ENCODE results near the gene RBFOX1.

The RBFOX1 gene

DNA sequence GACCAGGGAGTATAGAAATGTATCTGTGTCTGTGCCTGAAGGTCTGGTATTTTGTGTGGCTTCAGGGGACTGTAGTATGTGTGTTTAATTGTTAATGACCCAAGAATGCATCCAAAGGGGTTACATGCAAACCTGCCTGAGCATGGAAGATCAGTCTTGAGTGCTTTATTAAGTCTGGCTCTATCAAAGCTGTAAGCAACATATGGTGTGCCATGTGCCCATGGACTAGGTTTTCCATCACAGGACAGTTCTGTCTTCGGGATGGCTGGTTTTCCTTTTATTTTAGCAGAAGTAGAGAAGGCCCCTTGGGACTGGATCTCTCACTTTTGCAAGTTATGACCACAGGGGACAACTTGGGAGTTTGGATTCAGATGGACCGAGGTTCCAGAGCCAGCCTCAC lies 18.2 kb downstream of the RBFOX1 start:
- peaks cover 2% of the 10 kb centered on the region; the same call in 1 of the 2 replicates for H3K9me3 ChIP-seq (ENCODE audit: control insufficient read depth, insufficient read depth, low read length)
- no peak for DNase-seq (ENCODE audit: low read depth, low spot score)
- H3K36me3 ChIP-seq (ENCODE audit: control insufficient read depth, insufficient read depth, low read length), result no peaks in the 10 kb centered on the region
- H3K27me3 ChIP-seq (ENCODE audit: control insufficient read depth, insufficient read depth, low read length), result no peaks in the 10 kb centered on the region
- no peak overlapping the region for H3K27ac ChIP-seq (ENCODE audit: low read length)
- H3K4me3 ChIP-seq (ENCODE audit: low read length), result no peak overlapping the region
- no CpG with 5 or more reads among the region's 2 CpGs for WGBS (ENCODE audit: insufficient coverage, insufficient read length)
- H3K4me1 ChIP-seq (ENCODE audit: control insufficient read depth, insufficient read depth, low read length), result no peaks in the 10 kb centered on the region

- H3K4me1 ChIP-seq (ENCODE audit: control insufficient read depth, insufficient read depth, low read length), result no peaks in the 10 kb centered on the region
- DNase-seq (ENCODE audit: low read depth, low spot score), result no peak
- H3K4me3 ChIP-seq (ENCODE audit: low read length), result no peak overlapping the region
- no peaks in the 10 kb centered on the region for H3K27me3 ChIP-seq (ENCODE audit: control insufficient read depth, insufficient read depth, low read length)
- no peak overlapping the region for H3K27ac ChIP-seq (ENCODE audit: low read length)
- peaks cover 2% of the 10 kb centered on the region for H3K9me3 ChIP-seq (ENCODE audit: control insufficient read depth, insufficient read depth, low read length)
- WGBS (ENCODE audit: insufficient coverage, insufficient read length), result no CpG with 5 or more reads among the region's 11 CpGs
- H3K36me3 ChIP-seq (ENCODE audit: control insufficient read depth, insufficient read depth, low read length), result no peaks in the 10 kb centered on the region
Measured at GRCh38 chr16:7351610-7352510, 19.2 kb downstream of the RBFOX1 start.

GRCh38 chr16:7355758-7356157 lies 23.1 kb downstream of the RBFOX1 start:
- H3K4me1 ChIP-seq (ENCODE audit: control insufficient read depth, insufficient read depth, low read length), result no peaks in the 10 kb centered on the region
- H3K9me3 ChIP-seq (ENCODE audit: control insufficient read depth, insufficient read depth, low read length), result peaks cover 2% of the 10 kb centered on the region
- H3K4me3 ChIP-seq (ENCODE audit: low read length), result no peak overlapping the region
- WGBS (ENCODE audit: insufficient coverage, insufficient read length), result no CpG with 5 or more reads among the region's 5 CpGs
- no peak overlapping the region for H3K27ac ChIP-seq (ENCODE audit: low read length)
- DNase-seq (ENCODE audit: low read depth, low spot score), result no peak
- no peaks in the 10 kb centered on the region for H3K36me3 ChIP-seq (ENCODE audit: control insufficient read depth, insufficient read depth, low read length)
- no peaks in the 10 kb centered on the region for H3K27me3 ChIP-seq (ENCODE audit: control insufficient read depth, insufficient read depth, low read length)

DNA sequence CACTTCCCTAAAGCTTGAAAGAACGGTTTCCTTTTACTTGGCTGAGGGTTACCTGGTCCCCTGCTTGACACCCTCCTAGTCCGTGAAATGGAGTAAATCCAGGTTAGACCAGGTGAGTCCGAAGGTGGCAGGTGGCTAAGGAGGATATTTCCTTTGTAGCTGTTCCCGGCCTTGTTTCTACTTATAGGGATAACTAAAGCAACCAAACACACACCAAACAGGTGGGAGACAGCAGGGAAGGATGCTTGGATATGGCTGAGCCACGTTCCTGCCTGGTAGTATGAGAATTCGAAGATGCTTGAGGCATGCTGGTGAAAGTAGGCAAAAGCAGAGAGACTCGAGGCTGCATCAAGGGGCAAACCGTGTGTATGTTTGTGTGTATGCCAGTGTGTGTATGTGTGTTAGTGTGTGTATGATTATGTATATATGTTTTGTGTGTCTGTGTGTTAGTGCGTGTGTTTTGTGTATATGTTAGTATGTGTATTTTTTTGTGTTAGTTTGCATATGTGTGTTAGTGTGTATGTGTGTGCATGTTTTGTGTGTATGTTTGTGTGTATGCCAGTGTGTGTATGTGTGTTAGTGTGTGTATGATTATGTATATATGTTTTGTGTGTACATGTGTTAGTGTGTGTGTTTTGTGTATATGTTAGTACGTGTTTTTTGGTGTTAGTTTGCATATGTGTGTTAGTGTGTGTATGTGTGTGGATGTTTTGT lies 28.9 kb downstream of the RBFOX1 start:
- Histone ChIP-seq H3K4me1 (ENCODE audit: control insufficient read depth, insufficient read depth, low read length) (no peaks in the 10 kb centered on the region), H3K27me3 (ENCODE audit: control insufficient read depth, insufficient read depth, low read length) (no peaks in the 10 kb centered on the region), H3K36me3 (ENCODE audit: control insufficient read depth, insufficient read depth, low read length) (no peaks in the 10 kb centered on the region), H3K27ac (ENCODE audit: low read length) (no peak overlapping the region), H3K9me3 (ENCODE audit: control insufficient read depth, insufficient read depth, low read length) (peaks cover 2% of the 10 kb centered on the region; the same call in 1 of the 2 replicates), H3K4me3 (ENCODE audit: low read length) (no peak overlapping the region)
- no peak for DNase-seq (ENCODE audit: low read depth, low spot score)
- WGBS (ENCODE audit: insufficient coverage, insufficient read length), result 100% methylated on average over 2 of the region's 10 CpGs

DNA sequence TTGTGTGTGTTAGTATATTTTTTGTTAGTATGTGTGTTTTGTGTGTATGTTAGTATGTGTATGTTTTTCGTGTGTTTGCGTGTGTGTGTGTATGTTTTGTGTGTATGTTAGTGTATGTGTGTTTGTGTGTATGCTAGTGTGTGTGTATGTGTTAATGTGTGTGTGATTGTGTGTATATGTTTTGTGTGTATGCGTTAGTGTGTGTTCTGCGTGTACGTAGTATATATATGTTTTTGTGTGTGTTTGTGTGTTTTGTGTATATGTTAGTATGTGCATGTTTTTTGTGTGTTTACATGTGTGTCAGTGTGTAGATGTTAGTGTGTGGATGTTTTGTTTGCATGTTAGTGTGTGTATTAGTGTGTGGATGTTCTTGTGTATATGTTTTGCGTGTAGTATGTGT lies 29.6 kb downstream of the RBFOX1 start:
- no peaks in the 10 kb centered on the region for H3K4me1 ChIP-seq (ENCODE audit: control insufficient read depth, insufficient read depth, low read length)
- no peak for DNase-seq (ENCODE audit: low read depth, low spot score)
- H3K36me3 ChIP-seq (ENCODE audit: control insufficient read depth, insufficient read depth, low read length), result no peaks in the 10 kb centered on the region
- 100% methylated on average over 6 of the region's 6 CpGs for WGBS (ENCODE audit: insufficient coverage, insufficient read length)
- peaks cover 2% of the 10 kb centered on the region for H3K9me3 ChIP-seq (ENCODE audit: control insufficient read depth, insufficient read depth, low read length)
- no peaks in the 10 kb centered on the region for H3K27me3 ChIP-seq (ENCODE audit: control insufficient read depth, insufficient read depth, low read length)
- H3K4me3 ChIP-seq (ENCODE audit: low read length), result no peak overlapping the region
- H3K27ac ChIP-seq (ENCODE audit: low read length), result no peak overlapping the region

GRCh38 chr16:7363422-7364417 lies 31.1 kb downstream of the RBFOX1 start:
- Histone ChIP-seq H3K27me3 (ENCODE audit: control insufficient read depth, insufficient read depth, low read length) (no peaks in the 10 kb centered on the region), H3K27ac (ENCODE audit: low read length) (no peak overlapping the region), H3K9me3 (ENCODE audit: control insufficient read depth, insufficient read depth, low read length) (peaks cover 2% of the 10 kb centered on the region), H3K36me3 (ENCODE audit: control insufficient read depth, insufficient read depth, low read length) (no peaks in the 10 kb centered on the region), H3K4me1 (ENCODE audit: control insufficient read depth, insufficient read depth, low read length) (no peaks in the 10 kb centered on the region), H3K4me3 (ENCODE audit: low read length) (no peak overlapping the region)
- no CpG with 5 or more reads among the region's 18 CpGs for WGBS (ENCODE audit: insufficient coverage, insufficient read length)
- DNase-seq (ENCODE audit: low read depth, low spot score), result no peak

DNA sequence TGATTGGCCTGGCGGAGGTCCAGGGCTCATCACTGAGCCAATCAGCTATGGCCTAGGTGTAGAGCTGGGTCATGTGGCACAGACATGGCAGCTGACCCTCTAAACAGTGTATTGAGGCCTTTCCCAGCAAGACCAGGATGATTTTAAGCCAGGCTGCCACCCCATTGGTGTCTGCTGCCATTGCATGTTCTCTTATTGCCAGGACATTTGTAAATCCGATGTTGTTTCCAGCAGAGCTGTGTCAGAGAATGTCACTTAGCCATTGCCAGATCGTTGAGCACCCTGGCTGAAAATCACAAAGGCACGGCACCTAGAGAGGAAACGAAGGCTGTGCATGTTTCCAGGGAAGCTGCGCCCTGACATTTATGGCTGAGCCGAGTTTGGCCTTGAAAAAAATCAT lies 33.4 kb downstream of the RBFOX1 start:
- Histone ChIP-seq H3K4me3 (ENCODE audit: low read length) (no peak overlapping the region), H3K27ac (ENCODE audit: low read length) (no peak overlapping the region), H3K9me3 (ENCODE audit: control insufficient read depth, insufficient read depth, low read length) (peaks cover 3% of the 10 kb centered on the region), H3K36me3 (ENCODE audit: control insufficient read depth, insufficient read depth, low read length) (no peaks in the 10 kb centered on the region), H3K4me1 (ENCODE audit: control insufficient read depth, insufficient read depth, low read length) (no peaks in the 10 kb centered on the region), H3K27me3 (ENCODE audit: control insufficient read depth, insufficient read depth, low read length) (no peaks in the 10 kb centered on the region)
- DNase-seq (ENCODE audit: low read depth, low spot score), result no peak
- no CpG with 5 or more reads among the region's 7 CpGs for WGBS (ENCODE audit: insufficient coverage, insufficient read length)

DNA sequence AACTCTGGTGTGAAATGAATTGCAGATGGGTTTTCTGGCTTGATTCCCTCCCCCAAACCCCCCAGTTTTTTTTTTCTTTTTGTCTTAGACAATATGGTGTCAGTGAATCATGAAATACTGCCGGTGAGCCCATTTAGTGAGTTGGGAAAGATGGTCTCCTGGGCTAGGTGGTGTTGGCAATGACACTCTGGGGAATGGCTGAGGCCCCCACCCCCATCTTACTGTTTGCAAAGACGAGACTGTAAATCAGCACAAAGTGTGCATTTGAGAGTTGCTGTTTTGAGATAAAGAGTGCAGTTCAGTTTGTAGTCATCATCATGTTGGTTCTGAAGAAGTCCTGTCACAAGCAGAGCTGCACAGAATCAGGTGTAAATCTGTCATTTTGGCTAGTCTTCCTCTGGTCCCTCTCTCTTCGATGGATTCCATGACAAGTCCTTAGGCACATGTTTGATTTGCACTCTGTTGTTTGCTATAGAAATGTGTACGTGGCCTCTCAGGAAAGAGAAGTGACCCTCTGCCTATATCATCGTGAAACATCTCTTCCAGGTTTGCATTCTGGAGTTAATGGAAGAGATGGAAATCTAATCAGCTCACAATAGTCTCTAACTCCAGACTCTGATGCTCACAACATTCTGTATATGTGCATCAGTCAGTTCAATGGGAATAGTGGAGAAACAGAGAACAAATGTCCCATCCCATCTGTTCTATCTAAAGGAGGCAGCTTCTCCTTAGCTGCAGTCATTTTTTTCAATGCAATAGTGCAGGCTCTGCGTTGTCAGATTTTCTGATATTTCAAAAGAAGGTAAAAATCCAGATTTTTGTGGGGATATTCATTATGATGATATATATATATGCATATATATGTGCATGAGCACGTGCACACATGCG lies 34.6 kb downstream of the RBFOX1 start:
- H3K4me3 ChIP-seq (ENCODE audit: low read length), result no peak overlapping the region
- DNase-seq (ENCODE audit: low read depth, low spot score), result no peak
- no peak overlapping the region for H3K27ac ChIP-seq (ENCODE audit: low read length)
- H3K36me3 ChIP-seq (ENCODE audit: control insufficient read depth, insufficient read depth, low read length), result no peaks in the 10 kb centered on the region
- no peaks in the 10 kb centered on the region for H3K4me1 ChIP-seq (ENCODE audit: control insufficient read depth, insufficient read depth, low read length)
- WGBS (ENCODE audit: insufficient coverage, insufficient read length), result no CpG with 5 or more reads among the region's 8 CpGs
- H3K27me3 ChIP-seq (ENCODE audit: control insufficient read depth, insufficient read depth, low read length), result no peaks in the 10 kb centered on the region
- H3K9me3 ChIP-seq (ENCODE audit: control insufficient read depth, insufficient read depth, low read length), result peaks cover 3% of the 10 kb centered on the region

- Histone ChIP-seq H3K36me3 (ENCODE audit: control insufficient read depth, insufficient read depth, low read length) (no peaks in the 10 kb centered on the region), H3K27me3 (ENCODE audit: control insufficient read depth, insufficient read depth, low read length) (no peaks in the 10 kb centered on the region), H3K9me3 (ENCODE audit: control insufficient read depth, insufficient read depth, low read length) (peaks cover 3% of the 10 kb centered on the region; the same call in 1 of the 2 replicates), H3K4me3 (ENCODE audit: low read length) (no peak overlapping the region), H3K27ac (ENCODE audit: low read length) (no peak overlapping the region), H3K4me1 (ENCODE audit: control insufficient read depth, insufficient read depth, low read length) (no peaks in the 10 kb centered on the region)
- DNase-seq (ENCODE audit: low read depth, low spot score), result no peak
- WGBS (ENCODE audit: insufficient coverage, insufficient read length), result no CpG with 5 or more reads among the region's 4 CpGs
Measured at GRCh38 chr16:7369204-7369603, 36.6 kb downstream of the RBFOX1 start.

Data from iPS DF 6.9 (cell line).